ENCODE results near the gene PCSK1N. TPM values are rescaled to one million over a fixed set of nuclear protein-coding genes. Genes with fewer than 3 reads are reported as not detected.

Gene PCSK1N
- total RNA-seq, 1 donor from 2014 or later = 4.3 TPM

DNA sequence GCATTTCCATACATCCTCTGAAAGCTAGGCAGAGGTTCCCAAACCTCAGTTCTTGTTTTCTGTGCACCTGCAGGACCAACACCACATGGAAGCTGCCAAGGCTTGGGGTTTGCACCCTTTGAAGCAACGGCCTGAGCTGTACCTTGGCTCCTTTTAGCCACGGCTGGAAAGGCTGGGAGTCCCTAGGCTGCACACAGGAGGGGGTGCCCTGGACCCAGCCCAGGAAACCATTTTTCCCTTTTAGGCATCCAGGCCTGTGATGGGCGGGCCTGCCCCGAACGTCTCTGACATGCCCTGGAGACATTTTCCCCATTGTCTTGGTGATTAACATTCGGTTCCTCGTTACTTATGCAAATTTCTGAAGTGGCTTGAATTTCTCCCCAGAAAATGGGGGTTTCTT lies 17.4 kb upstream of the PCSK1N start:
- ATAC-seq (no peak), DNase-seq (no peak)
- intact Hi-C loops (cut with DNase I) = no loop called here
- TF ChIP-seq, protein P1, sequence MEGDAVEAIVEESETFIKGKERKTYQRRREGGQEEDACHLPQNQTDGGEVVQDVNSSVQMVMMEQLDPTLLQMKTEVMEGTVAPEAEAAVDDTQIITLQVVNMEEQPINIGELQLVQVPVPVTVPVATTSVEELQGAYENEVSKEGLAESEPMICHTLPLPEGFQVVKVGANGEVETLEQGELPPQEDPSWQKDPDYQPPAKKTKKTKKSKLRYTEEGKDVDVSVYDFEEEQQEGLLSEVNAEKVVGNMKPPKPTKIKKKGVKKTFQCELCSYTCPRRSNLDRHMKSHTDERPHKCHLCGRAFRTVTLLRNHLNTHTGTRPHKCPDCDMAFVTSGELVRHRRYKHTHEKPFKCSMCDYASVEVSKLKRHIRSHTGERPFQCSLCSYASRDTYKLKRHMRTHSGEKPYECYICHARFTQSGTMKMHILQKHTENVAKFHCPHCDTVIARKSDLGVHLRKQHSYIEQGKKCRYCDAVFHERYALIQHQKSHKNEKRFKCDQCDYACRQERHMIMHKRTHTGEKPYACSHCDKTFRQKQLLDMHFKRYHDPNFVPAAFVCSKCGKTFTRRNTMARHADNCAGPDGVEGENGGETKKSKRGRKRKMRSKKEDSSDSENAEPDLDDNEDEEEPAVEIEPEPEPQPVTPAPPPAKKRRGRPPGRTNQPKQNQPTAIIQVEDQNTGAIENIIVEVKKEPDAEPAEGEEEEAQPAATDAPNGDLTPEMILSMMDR (IDR thresholded peaks at IDR 0.05) = no peak
- H3K27ac ChIP-seq = no peak overlapping the region
- H3K36me3 ChIP-seq = no peaks in the 10 kb centered on the region
- H3K27me3 ChIP-seq = no peaks in the 10 kb centered on the region
- no peak overlapping the region for H3K4me3 ChIP-seq
- no peaks in the 10 kb centered on the region for H3K4me1 ChIP-seq
- H3K9me3 ChIP-seq = no peaks in the 10 kb centered on the region

DNA sequence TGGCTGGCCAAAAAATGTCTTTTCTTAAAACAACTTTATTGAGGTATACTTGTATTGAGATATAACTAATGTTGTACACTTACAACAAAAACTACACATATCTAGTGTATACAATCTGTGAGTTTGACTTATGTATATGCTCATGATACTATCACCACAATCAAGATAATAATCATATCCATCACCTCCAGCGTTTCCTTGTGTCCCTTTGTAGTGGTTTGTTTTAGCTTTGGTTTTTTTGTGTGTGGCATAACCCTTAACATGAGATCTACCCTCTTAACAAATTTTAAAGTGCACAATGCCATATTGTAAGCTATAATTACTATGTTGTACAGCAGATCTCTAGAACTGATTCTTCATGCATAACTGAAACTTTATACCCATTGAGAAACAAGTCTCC lies 13.4 kb upstream of the PCSK1N start:
- H3K27ac ChIP-seq = no peak overlapping the region
- no peak for ATAC-seq
- H3K27me3 ChIP-seq = no peaks in the 10 kb centered on the region
- TF ChIP-seq, protein P1 (IDR thresholded peaks at IDR 0.05) = no peak
- no peaks in the 10 kb centered on the region for H3K4me1 ChIP-seq
- no peaks in the 10 kb centered on the region for H3K36me3 ChIP-seq
- H3K4me3 ChIP-seq = no peak overlapping the region
- H3K9me3 ChIP-seq = no peaks in the 10 kb centered on the region
- DNase-seq = no peak
- intact Hi-C loops (cut with DNase I) = no loop called here

DNA sequence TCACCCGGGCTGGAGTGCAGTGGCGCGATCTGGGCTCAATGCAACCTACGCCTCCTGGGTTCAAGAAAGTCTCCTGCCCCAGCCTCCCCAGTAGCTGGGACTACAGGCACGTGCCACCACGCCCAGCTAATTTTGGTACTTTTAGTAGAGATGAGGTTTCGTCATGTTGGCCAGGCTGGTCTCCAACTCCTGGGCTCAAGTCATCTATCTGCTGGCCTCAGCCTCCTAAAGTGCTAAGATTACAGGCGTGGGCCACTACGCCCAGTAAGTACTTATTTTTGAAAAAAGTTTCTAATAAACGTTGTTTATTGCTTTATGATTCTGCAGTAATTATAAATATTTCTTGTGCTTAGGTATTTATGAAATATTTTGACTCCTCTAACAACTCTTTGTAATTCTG lies 4.3 kb upstream of the PCSK1N start:
- H3K27ac ChIP-seq = no peak overlapping the region
- H3K4me1 ChIP-seq = no peaks in the 10 kb centered on the region
- TF ChIP-seq, protein P1 (IDR thresholded peaks at IDR 0.05) = no peak
- DNase-seq (no peak), ATAC-seq (no peak)
- no peak overlapping the region for H3K4me3 ChIP-seq
- no peaks in the 10 kb centered on the region for H3K9me3 ChIP-seq
- H3K27me3 ChIP-seq = no peaks in the 10 kb centered on the region
- intact Hi-C loops (cut with DNase I) = no loop called here
- no peaks in the 10 kb centered on the region for H3K36me3 ChIP-seq

DNA sequence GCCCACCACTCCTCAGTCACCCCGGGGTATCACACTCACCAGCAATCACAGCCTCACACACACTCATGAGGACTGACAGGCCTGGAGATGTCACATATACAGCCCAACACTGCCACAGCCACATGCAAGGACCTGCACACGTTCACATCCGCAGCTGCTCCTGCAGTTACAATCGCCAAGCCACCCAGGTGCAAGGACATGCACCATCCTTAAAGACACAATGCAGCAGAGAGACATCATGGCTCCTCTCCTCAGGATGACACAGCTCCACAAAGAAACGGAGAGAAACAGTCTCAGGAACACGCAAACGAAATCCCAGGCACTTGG lies 1.1 kb downstream of the PCSK1N start:
- ATAC-seq = no peak
- intact Hi-C loops (cut with DNase I) = no loop called here
- Histone ChIP-seq H3K4me3 (no peak overlapping the region), H3K27me3 (no peaks in the 10 kb centered on the region), H3K9me3 (no peaks in the 10 kb centered on the region), H3K4me1 (no peaks in the 10 kb centered on the region), H3K27ac (no peak overlapping the region), H3K36me3 (no peaks in the 10 kb centered on the region)
- TF ChIP-seq, protein P1 (IDR thresholded peaks at IDR 0.05) = no peak
- DNase-seq = no peak

GRCh38 chrX:48833542-48834138 lies 1.8 kb downstream of the PCSK1N start:
- Histone ChIP-seq H3K4me1 (no peaks in the 10 kb centered on the region), H3K27ac (no peak overlapping the region), H3K4me3 (no peak overlapping the region), H3K27me3 (no peaks in the 10 kb centered on the region), H3K9me3 (no peaks in the 10 kb centered on the region), H3K36me3 (no peaks in the 10 kb centered on the region)
- DNase-seq = no peak
- no peak for ATAC-seq
- TF ChIP-seq, protein P1 (IDR thresholded peaks at IDR 0.05) = no peak
- intact Hi-C loops (cut with DNase I) = no loop called here

GRCh38 chrX:48831909-48832291 lies 3.5 kb downstream of the PCSK1N start:
- no peak for DNase-seq
- TF ChIP-seq, protein P1 (IDR thresholded peaks at IDR 0.05) = no peak

More at GRCh38 chrX:48831909-48832291, 3.5 kb downstream of the PCSK1N start:
- no peak overlapping the region for H3K27ac ChIP-seq
- H3K27me3 ChIP-seq = no peaks in the 10 kb centered on the region
- no peaks in the 10 kb centered on the region for H3K9me3 ChIP-seq
- H3K4me3 ChIP-seq = no peak overlapping the region
- no peaks in the 10 kb centered on the region for H3K36me3 ChIP-seq
- H3K4me1 ChIP-seq = no peaks in the 10 kb centered on the region
- intact Hi-C loops (cut with DNase I) = no loop called here
- no peak for ATAC-seq
